ENCODE data around the gene PRKACG. TPM values are rescaled to one million over a fixed set of nuclear protein-coding genes. Genes with fewer than 3 reads are reported as not detected.
A peak's percentile ranks its signal among the peaks of the same experiment; 100 is the strongest.

PRKACG gene
- total RNA-seq, 1 donor from 2014 or later = not detected

DNA sequence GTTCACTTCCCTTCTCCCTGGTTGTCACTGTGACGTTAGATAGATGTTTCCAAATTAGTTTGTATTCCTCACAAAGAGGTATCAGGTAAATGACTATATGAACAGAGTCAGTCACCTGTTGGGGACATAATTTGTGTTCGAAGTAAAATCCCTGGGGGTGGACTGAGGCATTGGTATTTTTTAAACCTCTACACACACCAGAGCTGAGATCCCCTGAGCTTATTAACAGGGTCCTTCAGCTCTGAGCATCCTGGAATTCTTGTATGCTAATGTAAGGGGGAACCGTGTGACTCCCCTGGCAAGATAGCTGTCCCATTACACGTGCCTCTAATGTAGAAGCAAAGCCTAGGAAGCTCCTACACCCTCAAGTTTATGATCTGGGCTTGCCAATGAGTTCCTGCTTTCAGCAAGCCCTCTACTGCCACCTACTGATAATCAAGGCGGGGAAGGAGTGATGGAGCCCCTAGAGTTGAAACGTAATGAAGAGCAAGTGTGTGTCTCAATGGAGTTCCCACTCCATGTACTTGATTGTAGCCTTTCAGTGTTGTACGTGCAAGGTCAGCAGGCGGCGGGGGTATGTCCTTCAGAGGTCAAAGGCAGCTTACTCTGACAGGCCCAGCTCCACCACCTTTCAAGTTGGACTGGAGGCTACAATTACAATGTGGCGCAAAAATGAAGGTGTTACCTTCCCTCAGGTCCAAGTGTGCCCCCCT is 14.4 kb downstream of the PRKACG start:
- no peaks in the 10 kb centered on the region for H3K36me3 ChIP-seq
- no peak overlapping the region for H3K4me3 ChIP-seq
- H3K27me3 ChIP-seq = no peaks in the 10 kb centered on the region
- intact Hi-C loops (cut with DNase I) = loop anchor here (5.0 to 10.0 kb wide), 2 partner anchors 155 to 417 kb away; no protein-coding TSS in a partner anchor
- TF ChIP-seq, protein P1, sequence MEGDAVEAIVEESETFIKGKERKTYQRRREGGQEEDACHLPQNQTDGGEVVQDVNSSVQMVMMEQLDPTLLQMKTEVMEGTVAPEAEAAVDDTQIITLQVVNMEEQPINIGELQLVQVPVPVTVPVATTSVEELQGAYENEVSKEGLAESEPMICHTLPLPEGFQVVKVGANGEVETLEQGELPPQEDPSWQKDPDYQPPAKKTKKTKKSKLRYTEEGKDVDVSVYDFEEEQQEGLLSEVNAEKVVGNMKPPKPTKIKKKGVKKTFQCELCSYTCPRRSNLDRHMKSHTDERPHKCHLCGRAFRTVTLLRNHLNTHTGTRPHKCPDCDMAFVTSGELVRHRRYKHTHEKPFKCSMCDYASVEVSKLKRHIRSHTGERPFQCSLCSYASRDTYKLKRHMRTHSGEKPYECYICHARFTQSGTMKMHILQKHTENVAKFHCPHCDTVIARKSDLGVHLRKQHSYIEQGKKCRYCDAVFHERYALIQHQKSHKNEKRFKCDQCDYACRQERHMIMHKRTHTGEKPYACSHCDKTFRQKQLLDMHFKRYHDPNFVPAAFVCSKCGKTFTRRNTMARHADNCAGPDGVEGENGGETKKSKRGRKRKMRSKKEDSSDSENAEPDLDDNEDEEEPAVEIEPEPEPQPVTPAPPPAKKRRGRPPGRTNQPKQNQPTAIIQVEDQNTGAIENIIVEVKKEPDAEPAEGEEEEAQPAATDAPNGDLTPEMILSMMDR (IDR thresholded peaks at IDR 0.05) = peak; percentile 79
- DNase-seq = no peak
- no peaks in the 10 kb centered on the region for H3K9me3 ChIP-seq
- H3K27ac ChIP-seq = no peak overlapping the region
- peak; percentile 95 for ATAC-seq
- H3K4me1 ChIP-seq = no peaks in the 10 kb centered on the region

DNA sequence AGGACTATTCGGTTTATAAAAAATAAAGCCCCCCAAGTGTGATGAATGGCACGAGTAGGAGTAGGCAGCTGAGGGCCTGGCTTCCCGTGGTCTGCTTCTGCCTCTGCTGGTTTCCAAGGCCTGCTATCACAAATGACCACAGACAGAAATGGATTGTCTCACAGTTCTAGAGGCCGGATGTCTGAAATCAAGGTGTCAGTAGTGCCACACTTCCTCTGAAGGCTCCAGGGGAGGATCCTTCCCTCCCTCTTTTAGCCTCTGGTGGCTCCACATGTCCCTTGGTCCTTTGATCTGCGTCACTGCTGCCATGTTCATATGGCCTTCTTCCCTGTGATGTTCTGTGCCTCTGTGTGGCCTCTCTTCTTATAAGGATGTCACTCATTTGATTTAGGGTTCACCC is 15.1 kb downstream of the PRKACG start:
- H3K27me3 ChIP-seq = no peaks in the 10 kb centered on the region
- TF ChIP-seq, protein P1 (IDR thresholded peaks at IDR 0.05) = no peak
- H3K36me3 ChIP-seq = no peaks in the 10 kb centered on the region
- ATAC-seq (no peak), DNase-seq (no peak)
- no peaks in the 10 kb centered on the region for H3K4me1 ChIP-seq
- no peaks in the 10 kb centered on the region for H3K9me3 ChIP-seq
- H3K4me3 ChIP-seq = no peak overlapping the region
- H3K27ac ChIP-seq = no peak overlapping the region
- intact Hi-C loops (cut with DNase I) = loop anchor here (10.0 kb wide), 1 partner anchor 154 kb away; no protein-coding TSS in a partner anchor

DNA sequence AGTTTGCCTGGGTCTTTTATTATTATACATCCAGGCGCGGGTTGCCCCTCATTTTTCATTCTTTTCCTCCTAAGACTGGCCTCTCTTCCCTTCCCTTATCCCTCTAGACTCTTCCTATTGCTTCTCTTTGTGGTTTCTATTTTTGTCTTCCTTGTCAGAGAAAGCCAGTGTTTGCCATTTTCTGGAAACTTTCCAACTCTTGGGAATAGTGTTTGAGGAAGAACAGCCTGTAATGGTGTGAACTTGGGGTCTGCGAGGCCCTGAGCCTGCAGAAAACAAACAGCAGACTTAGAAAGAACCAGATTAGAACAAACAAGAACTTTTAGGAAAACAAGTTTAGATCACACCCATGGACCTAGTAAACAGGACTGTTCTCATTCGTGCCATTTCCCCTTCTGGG is 15.5 kb downstream of the PRKACG start:
- no peak overlapping the region for H3K27ac ChIP-seq
- TF ChIP-seq, protein P1 (IDR thresholded peaks at IDR 0.05) = no peak
- H3K27me3 ChIP-seq = no peaks in the 10 kb centered on the region
- H3K36me3 ChIP-seq = no peaks in the 10 kb centered on the region
- intact Hi-C loops (cut with DNase I) = loop anchor here (10.0 kb wide), 1 partner anchor 154 kb away; no protein-coding TSS in a partner anchor
- H3K4me1 ChIP-seq = no peaks in the 10 kb centered on the region
- ATAC-seq (no peak), DNase-seq (no peak)
- H3K9me3 ChIP-seq = no peaks in the 10 kb centered on the region
- H3K4me3 ChIP-seq = no peak overlapping the region

DNA sequence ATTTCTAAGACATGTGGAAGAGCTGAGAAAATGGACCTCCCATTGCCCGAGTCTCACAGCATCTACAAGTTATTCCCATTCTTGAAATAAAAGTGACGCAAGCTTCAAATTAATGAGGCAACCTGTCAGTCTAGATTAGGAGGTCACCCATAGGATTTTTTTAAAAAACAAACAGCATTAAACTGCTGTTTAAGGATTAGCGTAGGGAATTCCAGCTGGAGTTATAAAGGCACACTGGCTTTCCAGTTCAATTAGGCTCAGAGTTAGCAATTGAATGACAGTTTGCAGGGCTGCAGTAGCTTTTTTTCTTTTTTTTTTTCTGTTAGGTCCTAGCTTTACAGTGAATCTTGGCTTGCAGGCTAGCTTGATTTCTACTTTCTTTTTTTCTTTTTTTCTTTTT is 16.2 kb downstream of the PRKACG start:
- Histone ChIP-seq H3K4me3 (no peak overlapping the region), H3K9me3 (no peaks in the 10 kb centered on the region), H3K4me1 (no peaks in the 10 kb centered on the region), H3K27me3 (no peaks in the 10 kb centered on the region), H3K27ac (no peak overlapping the region), H3K36me3 (no peaks in the 10 kb centered on the region)
- DNase-seq = no peak
- TF ChIP-seq, protein P1 (IDR thresholded peaks at IDR 0.05) = no peak
- intact Hi-C loops (cut with DNase I) = loop anchor here (10.0 kb wide), 1 partner anchor 153 kb away; no protein-coding TSS in a partner anchor
- ATAC-seq = no peak

DNA sequence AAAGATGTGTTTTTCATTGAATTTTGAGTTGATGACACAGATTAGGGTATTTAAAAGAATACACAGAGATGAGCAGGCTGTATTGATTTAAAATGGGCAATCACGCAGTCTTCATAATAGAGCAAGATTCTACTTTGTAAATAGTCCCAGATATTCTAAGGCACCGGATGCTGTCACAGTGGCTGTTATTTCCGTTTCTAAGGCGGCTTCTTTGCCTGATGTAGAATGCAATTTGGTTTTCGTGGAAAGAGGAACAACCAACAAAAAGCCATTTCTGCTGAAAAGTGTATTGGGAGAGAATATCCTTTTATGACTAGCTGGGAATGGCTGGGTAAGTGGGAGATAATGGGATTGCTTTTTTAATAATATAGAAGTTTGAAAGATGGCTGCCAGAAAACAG is 17.5 kb downstream of the PRKACG start:
- H3K4me3 ChIP-seq = no peak overlapping the region
- H3K27me3 ChIP-seq = no peaks in the 10 kb centered on the region
- H3K27ac ChIP-seq = no peak overlapping the region
- no peaks in the 10 kb centered on the region for H3K4me1 ChIP-seq
- no peaks in the 10 kb centered on the region for H3K36me3 ChIP-seq
- no peaks in the 10 kb centered on the region for H3K9me3 ChIP-seq
- intact Hi-C loops (cut with DNase I) = loop anchor here (10.0 kb wide), 1 partner anchor 152 kb away; no protein-coding TSS in a partner anchor
- ATAC-seq (peak; percentile 15), DNase-seq (no peak)
- TF ChIP-seq, protein P1 (IDR thresholded peaks at IDR 0.05) = no peak
